Activated T-helper 1 cell treated with anti-CD3 and anti-CD28 coated beads, Interleukin-12 subunit alpha, Interleukin-12 subunit beta, Interleukin-2, Interleukin-4 antibody, amounts not matched to agents 30 ng/mL and 10 ng/mL and 1 ng/mL, durations not matched to agents 14 hours and 24 hours and 36 hours (primary cell): ENCODE results near the gene ARFGAP1. TPM values are rescaled to one million over a fixed set of nuclear protein-coding genes. Genes with fewer than 3 reads are reported as not detected.

Experiments
- DNase-seq: peaks from one replicate; pipeline ENCODE4 v3.0.0; 2021; ENCODE audit warnings: low spot score
- H3K27ac Mint-ChIP-seq: one replicate; pipeline ENCODE4 v1.8.0; 2021; ENCODE audit warnings: mild to moderate bottlenecking, mixed read lengths
- H3K27me3 Mint-ChIP-seq: one replicate; pipeline ENCODE4 v1.8.0; 2022; ENCODE audit warnings: mild to moderate bottlenecking, moderate library complexity, mixed read lengths; ENCODE audit not compliant: insufficient read depth
- H3K36me3 Mint-ChIP-seq: one replicate; pipeline ENCODE4 v1.8.0; 2021; ENCODE audit warnings: low read depth, mixed read lengths
- H3K4me1 Mint-ChIP-seq: one replicate; pipeline ENCODE4 v1.8.0; 2021; ENCODE audit warnings: low read depth, mixed read lengths
- H3K4me3 Mint-ChIP-seq: one replicate; pipeline ENCODE4 v1.8.0; 2021; ENCODE audit warnings: mild to moderate bottlenecking, moderate library complexity, mixed read lengths
- H3K9me3 Mint-ChIP-seq: one replicate; pipeline ENCODE4 v1.8.0; 2021; ENCODE audit warnings: mixed read lengths
- intact Hi-C: fragments of 100-400 bp; cut with micrococcal nuclease; formaldehyde crosslinking; loops from one replicate; pipeline ENCODE4 v1.15.1; 2024
- total RNA-seq: library from RNA; stranded (reverse); gene quantifications from 2 replicates; pipeline ENCODE4 v1.2.3, GENCODE V29; 2022

Gene ARFGAP1
- total RNA-seq, 1 donor from 2014 or later = 107 TPM

- H3K9me3 Mint-ChIP-seq = no peaks in the 10 kb centered on the region
- no peak overlapping the region for H3K4me3 Mint-ChIP-seq
- intact Hi-C loops = no loop called here
- H3K27me3 Mint-ChIP-seq = no peaks in the 10 kb centered on the region
- no peak overlapping the region for H3K27ac Mint-ChIP-seq
- peaks cover 6% of the 10 kb centered on the region for H3K36me3 Mint-ChIP-seq
- no peaks in the 10 kb centered on the region for H3K4me1 Mint-ChIP-seq
- no peak for DNase-seq
These were observed 16.1 kb downstream of the ARFGAP1 start for GRCh38 chr20:63288581-63289251.

- no peak overlapping the region for H3K27ac Mint-ChIP-seq
- H3K36me3 Mint-ChIP-seq = peaks cover 6% of the 10 kb centered on the region
- no peak for DNase-seq
- H3K4me1 Mint-ChIP-seq = no peaks in the 10 kb centered on the region
- no peak overlapping the region for H3K4me3 Mint-ChIP-seq
- intact Hi-C loops = loop anchor here (5.0 kb wide), 1 partner anchor 72 kb away; the partner anchor contains the start of gene YTHDF1
- no peaks in the 10 kb centered on the region for H3K27me3 Mint-ChIP-seq
- no peaks in the 10 kb centered on the region for H3K9me3 Mint-ChIP-seq
These were observed 16.9 kb downstream of the ARFGAP1 start for GRCh38 chr20:63289311-63290135.

DNA sequence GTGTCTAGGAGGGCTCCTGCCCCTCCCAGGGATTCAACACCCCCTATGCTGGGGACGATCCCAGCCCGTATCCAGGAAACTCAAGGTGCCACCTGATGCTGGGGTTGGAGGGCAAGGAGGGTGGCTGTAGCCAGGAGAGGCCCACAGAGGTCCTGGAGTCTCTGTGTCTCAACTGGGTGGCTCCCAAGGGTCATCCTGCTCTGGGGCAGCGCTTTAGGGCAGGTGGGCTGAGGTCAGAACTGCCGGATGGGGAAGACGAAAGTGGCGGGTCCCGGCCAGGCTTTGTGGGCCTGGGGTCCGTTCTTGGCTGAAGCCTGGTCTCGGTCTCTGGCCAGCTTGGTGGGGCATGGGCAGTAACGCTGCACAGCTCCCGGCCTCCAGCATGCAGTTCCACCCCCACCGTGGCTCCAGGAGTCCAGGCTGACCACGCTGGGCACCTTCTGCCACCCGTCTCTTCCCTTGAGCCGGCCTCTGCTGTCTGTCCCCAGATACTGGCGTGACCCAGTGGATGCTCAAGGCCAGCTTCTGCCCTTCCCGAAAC, 17.6 kb downstream of the ARFGAP1 start:
- H3K36me3 Mint-ChIP-seq = peaks cover 6% of the 10 kb centered on the region
- no peak for DNase-seq
- no peak overlapping the region for H3K4me3 Mint-ChIP-seq
- H3K27ac Mint-ChIP-seq = no peak overlapping the region
- no peaks in the 10 kb centered on the region for H3K9me3 Mint-ChIP-seq
- H3K27me3 Mint-ChIP-seq = peaks cover 1% of the 10 kb centered on the region
- intact Hi-C loops = loop anchor here (5.0 kb wide), 1 partner anchor 73 kb away; the partner anchor contains the start of gene YTHDF1
- H3K4me1 Mint-ChIP-seq = no peaks in the 10 kb centered on the region

DNA sequence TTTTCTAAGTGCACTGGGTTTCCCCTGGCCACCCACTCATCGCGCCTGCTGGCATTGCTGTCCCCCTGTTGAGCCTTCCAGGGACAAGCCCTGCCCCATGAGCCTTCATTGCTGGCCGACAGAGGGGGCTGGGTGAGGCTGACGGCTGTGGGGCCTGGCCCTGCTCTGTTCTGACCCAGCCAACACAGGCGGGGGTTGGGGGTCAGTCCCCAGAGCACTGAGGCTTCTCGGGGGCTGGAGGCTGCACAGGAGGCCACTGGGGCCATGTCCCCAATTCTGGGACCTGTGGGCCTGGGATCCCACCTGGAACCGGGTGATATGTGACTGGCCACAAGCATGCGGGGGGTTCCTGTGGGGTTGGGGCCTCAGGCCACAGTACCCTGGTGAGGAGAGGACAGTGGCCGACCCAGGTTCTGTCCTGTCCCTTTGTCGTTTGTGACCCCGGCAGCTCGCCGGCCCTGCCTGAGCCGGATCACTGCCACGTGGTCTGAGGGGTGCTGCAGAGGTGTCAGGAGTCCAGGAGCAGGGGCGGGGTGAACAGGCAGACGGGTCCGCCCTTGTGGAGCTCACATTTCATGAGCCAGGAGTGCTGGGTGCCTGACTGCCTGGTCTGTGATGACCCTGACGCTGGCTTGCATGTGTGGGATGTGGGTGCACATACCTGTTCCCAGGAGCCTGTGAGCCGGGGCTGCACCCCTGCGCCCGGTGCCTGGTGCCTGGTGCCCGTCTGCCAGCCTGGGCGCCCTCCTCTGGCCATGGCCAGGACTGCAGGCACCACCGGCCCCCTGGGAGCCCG, 18.3 kb downstream of the ARFGAP1 start:
- Mint-ChIP-seq H3K4me3 (no peak overlapping the region), H3K9me3 (no peaks in the 10 kb centered on the region), H3K4me1 (no peaks in the 10 kb centered on the region), H3K36me3 (peaks cover 5% of the 10 kb centered on the region), H3K27me3 (peaks cover 8% of the 10 kb centered on the region), H3K27ac (no peak overlapping the region)
- DNase-seq = peak; percentile 43
- intact Hi-C loops = loop anchor here (5.0 kb wide), 1 partner anchor 74 kb away; the partner anchor contains the start of gene YTHDF1

DNA sequence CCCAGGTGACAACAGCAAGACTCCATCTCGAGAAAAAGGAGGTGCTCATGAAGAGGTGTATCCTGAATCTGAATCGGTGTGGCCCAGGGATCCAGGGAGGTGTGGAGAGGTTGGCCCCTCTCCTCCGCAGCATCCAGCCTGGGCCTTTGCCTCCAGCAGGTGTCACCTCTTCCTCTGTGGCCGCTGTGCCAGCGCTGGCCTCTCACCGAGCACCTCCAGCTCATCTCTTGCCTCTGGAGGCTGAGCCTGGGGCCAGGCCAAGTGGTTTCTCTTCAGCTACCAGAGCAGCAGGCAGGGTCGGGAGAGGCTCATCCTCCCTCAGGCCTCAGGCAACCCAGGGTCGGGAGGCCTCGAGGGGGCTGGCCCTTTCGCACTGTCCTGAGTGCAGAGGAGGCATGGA, 19.2 kb downstream of the ARFGAP1 start:
- intact Hi-C loops = loop anchor here (5.0 kb wide), 1 partner anchor 75 kb away; the partner anchor contains the start of gene YTHDF1
- DNase-seq = no peak
- no peaks in the 10 kb centered on the region for H3K9me3 Mint-ChIP-seq
- H3K27ac Mint-ChIP-seq = no peak overlapping the region
- no peaks in the 10 kb centered on the region for H3K4me1 Mint-ChIP-seq
- no peak overlapping the region for H3K4me3 Mint-ChIP-seq
- H3K27me3 Mint-ChIP-seq = peaks cover 10% of the 10 kb centered on the region
- peaks cover 4% of the 10 kb centered on the region for H3K36me3 Mint-ChIP-seq

- intact Hi-C loops = loop anchor here (5.0 kb wide), 1 partner anchor 75 kb away; the partner anchor contains the start of gene YTHDF1
- H3K36me3 Mint-ChIP-seq = peaks cover 4% of the 10 kb centered on the region
- H3K27me3 Mint-ChIP-seq = peaks cover 10% of the 10 kb centered on the region
- H3K4me1 Mint-ChIP-seq = no peaks in the 10 kb centered on the region
- no peak overlapping the region for H3K27ac Mint-ChIP-seq
- H3K4me3 Mint-ChIP-seq = no peak overlapping the region
- H3K9me3 Mint-ChIP-seq = no peaks in the 10 kb centered on the region
- no peak for DNase-seq
These were observed 19.7 kb downstream of the ARFGAP1 start for GRCh38 chr20:63292292-63292701.

DNA sequence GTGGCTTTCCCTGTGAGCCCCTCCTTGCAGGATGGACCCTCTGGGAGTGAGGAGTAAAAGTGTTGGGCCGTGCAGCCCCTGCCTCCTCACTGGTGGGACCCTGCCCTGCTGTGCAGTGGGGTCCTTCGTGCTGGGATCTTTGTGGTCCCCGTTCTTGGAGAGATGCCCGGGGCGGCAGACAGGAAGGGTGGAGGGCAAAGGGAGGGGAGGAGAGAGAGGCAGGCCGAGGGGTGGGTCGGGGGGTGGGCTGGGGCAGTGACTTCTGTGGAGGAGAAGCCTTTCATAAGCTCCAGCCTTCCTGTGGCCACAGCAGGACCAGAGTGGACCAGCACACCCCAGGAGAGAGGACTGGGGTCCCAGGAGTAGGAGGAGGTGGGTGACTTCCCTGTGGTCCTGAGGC, 20.3 kb downstream of the ARFGAP1 start, which contains the start of gene COL20A1:
Gene COL20A1, plus strand, starts transcription at position 283 of the 400 bp plus-strand sequence. CDS start 1,922 bp downstream, outside the sequence.
- peaks cover 10% of the 10 kb centered on the region for H3K27me3 Mint-ChIP-seq
- no peaks in the 10 kb centered on the region for H3K4me1 Mint-ChIP-seq
- intact Hi-C loops = loop anchor here (5.0 kb wide), 1 partner anchor 76 kb away; the partner anchor contains the start of gene YTHDF1
- H3K9me3 Mint-ChIP-seq = no peaks in the 10 kb centered on the region
- peaks cover 4% of the 10 kb centered on the region for H3K36me3 Mint-ChIP-seq
- DNase-seq = no peak
- H3K4me3 Mint-ChIP-seq = no peak within 1 kb of the TSS
- H3K27ac Mint-ChIP-seq = no peak within 1 kb of the TSS

GRCh38 chr20:63293456-63293855, 20.8 kb downstream of the ARFGAP1 start:
- Mint-ChIP-seq H3K4me3 (no peak overlapping the region), H3K4me1 (no peaks in the 10 kb centered on the region), H3K27me3 (peaks cover 10% of the 10 kb centered on the region), H3K36me3 (peaks cover 4% of the 10 kb centered on the region), H3K27ac (no peak overlapping the region), H3K9me3 (no peaks in the 10 kb centered on the region)
- intact Hi-C loops = loop anchor here (5.0 kb wide), 1 partner anchor 76 kb away; the partner anchor contains the start of gene YTHDF1
- DNase-seq = no peak

DNA sequence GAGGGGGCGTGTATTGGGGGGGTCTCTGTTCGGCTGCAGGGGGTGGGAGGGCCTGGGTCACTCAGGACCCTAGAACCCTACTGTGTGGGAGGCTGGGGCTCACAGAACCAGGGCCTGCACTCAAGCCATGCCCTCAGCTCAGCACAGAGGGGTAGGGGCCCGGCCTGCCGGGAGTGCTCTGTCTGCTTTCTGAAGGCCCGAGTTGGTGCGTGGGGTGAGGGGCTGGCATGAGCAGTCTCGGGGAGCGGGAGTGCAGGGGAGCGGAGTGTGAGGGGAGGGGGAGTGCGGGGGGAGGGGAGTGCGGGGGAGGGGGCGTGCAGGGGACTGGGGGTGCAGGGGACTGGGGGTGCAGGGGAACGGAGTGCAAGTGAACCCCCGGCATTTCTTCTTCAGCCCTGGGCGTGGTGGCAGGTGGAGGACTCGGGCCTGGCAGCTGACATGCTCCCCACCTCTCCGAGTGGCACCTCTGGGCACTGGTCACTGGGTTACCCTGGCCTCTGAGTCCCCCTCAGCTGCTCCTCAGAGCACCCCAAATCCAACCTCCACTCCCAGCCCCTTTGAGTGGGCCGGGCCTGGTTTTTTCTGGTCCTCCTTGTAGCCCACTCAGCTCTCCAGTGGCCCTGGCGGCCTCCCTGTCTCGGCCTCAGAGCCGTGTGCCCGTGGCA, 21.4 kb downstream of the ARFGAP1 start:
- intact Hi-C loops = loop anchor here (5.0 kb wide), 1 partner anchor 77 kb away; the partner anchor contains the start of gene YTHDF1
- no peaks in the 10 kb centered on the region for H3K9me3 Mint-ChIP-seq
- no peak for DNase-seq
- no peaks in the 10 kb centered on the region for H3K4me1 Mint-ChIP-seq
- no peak overlapping the region for H3K4me3 Mint-ChIP-seq
- peaks cover under 1% of the 10 kb centered on the region for H3K36me3 Mint-ChIP-seq
- H3K27ac Mint-ChIP-seq = no peak overlapping the region
- H3K27me3 Mint-ChIP-seq = peaks cover 10% of the 10 kb centered on the region

DNA sequence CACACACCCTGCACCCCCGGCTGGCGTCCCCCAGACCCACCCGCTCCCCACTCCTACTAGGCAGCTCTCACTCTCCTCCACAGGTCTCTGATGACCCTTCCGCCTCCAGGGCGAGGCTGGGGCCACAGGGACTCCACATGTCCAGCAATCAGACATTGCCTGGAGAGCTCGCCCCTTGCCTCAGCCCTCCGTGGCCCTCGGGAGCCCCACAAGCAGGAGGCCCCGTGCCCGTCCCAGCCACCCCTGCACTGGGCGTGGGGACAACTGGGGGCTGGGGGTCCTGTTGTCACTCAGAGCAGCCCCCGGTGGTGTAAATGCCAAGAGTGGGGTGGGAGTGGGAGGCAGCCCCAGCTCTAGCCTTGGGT, 21.9 kb downstream of the ARFGAP1 start:
- Mint-ChIP-seq H3K27me3 (peaks cover 10% of the 10 kb centered on the region), H3K4me3 (no peak overlapping the region), H3K9me3 (no peaks in the 10 kb centered on the region), H3K36me3 (no peaks in the 10 kb centered on the region), H3K27ac (no peak overlapping the region), H3K4me1 (no peaks in the 10 kb centered on the region)
- no peak for DNase-seq
- intact Hi-C loops = loop anchor here (5.0 kb wide), 1 partner anchor 77 kb away; the partner anchor contains the start of gene YTHDF1

DNA sequence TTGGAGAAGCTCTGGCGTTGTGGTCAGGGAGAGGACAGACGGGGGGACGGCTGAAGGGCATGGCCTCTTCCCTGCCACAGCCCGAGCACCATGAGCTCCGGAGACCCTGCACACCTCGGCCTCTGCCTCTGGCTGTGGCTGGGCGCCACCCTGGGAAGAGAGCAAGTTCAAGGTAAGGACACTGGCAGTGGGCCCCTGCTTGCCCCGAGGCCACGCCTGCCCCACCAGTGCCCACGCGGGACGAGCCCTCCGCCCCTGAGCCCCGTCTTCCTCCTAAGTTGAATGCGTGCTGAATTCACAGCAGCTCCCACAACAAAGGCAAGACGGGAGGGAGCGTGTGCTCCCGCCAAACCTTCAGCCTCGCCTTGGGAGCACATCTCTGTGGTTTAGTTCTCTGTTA, 22.4 kb downstream of the ARFGAP1 start:
- Mint-ChIP-seq H3K4me3 (no peak overlapping the region), H3K9me3 (no peaks in the 10 kb centered on the region)

DNA sequence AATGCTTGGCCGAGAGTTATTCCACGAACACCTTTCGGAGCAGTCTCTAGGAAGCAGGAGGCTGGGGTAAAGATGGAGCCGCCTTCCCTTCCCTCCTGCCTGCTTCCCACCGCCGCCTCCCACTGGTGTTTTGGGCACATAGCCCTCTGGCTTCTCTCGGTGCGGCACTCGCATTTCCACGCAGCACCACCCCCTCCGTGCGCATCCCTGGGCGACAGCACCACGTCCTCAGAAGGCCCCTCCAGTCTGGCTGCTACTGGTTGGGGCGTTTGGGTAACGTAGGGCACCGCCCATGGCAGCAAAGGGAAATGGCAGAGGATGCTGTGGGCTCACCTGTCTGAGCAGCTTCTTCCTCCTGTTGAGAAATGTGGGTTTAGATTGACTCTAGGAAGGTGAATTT, 22.8 kb downstream of the ARFGAP1 start:
- Mint-ChIP-seq H3K4me3 (no peak overlapping the region), H3K36me3 (no peaks in the 10 kb centered on the region), H3K9me3 (no peaks in the 10 kb centered on the region), H3K27me3 (peaks cover 10% of the 10 kb centered on the region), H3K27ac (no peak overlapping the region), H3K4me1 (no peaks in the 10 kb centered on the region)
- intact Hi-C loops = no loop called here
- no peak for DNase-seq

More for the DNA sequence above, 22.4 kb downstream of the ARFGAP1 start:
- no peak overlapping the region for H3K27ac Mint-ChIP-seq
- no peaks in the 10 kb centered on the region for H3K36me3 Mint-ChIP-seq
- no peaks in the 10 kb centered on the region for H3K4me1 Mint-ChIP-seq
- intact Hi-C loops = no loop called here
- peaks cover 10% of the 10 kb centered on the region for H3K27me3 Mint-ChIP-seq
- no peak for DNase-seq
